ENCODE measurements around the gene RETREG2.

GRCh38 chr2:219167997-219168396 lies 10.1 kb upstream of the RETREG2 start:
- TF ChIP-seq CTCF (IDR thresholded peaks at IDR 0.05) (no peak), POLR2A (IDR thresholded peaks at IDR 0.05) (no peak)

Measured in heart left ventricle (tissue), 13 donors.